GM12878 (cell line): Measurements from ENCODE around the gene MRPL34. TPM values are rescaled to one million over a fixed set of nuclear protein-coding genes. Genes with fewer than 3 reads are reported as not detected.

Source experiments
- ATAC-seq: fragments of 200-7000 bp; cut with Tn5 transposase; 3 replicates; pipeline ENCODE4 v1.9.1; 2020; ENCODE audit warnings: mild to moderate bottlenecking, moderate library complexity
- BruUV-seq: library from RNA; stranded (reverse); fragments of 400-500 nt; replicated peaks from 2 replicates; lab custom pipeline; 2021; lab: Mats Ljungman, UMichigan
- CTCF ChIA-PET: fragments of 300-600 bp; sonication (Branson Sonifier 250); formaldehyde crosslinking; extraction: SDS; loops from one replicate; lab custom pipeline; 2021; ENCODE audit warnings: inconsistent platforms; lab: Yijun Ruan, JAX
- POLR2A ChIA-PET: fragments of 350-600 bp; formaldehyde crosslinking; extraction: SDS; loops from one replicate; lab custom pipeline; 2021; ENCODE audit warnings: inconsistent platforms; lab: Charles Lee
- RAD21 ChIA-PET: fragments of 300-600 bp; sonication (Branson Sonifier 250); formaldehyde crosslinking; loops from one replicate; lab custom pipeline; 2023; ENCODE audit warnings: antibody characterized with exemption; ENCODE audit not compliant: unreplicated experiment; lab: Charles Lee
- SMC1A ChIA-PET: fragments of 300-600 bp; sonication (Branson Sonifier 250); formaldehyde crosslinking; loops from one replicate; lab custom pipeline; 2023; ENCODE audit not compliant: unreplicated experiment, uncharacterized antibody; lab: Charles Lee
- DNase-seq: peaks from one replicate; pipeline ENCODE4 v3.0.0-alpha.2; 2011; ENCODE audit warnings: low read depth, low spot score
- FAIRE-seq: peaks from 3 replicates; lab custom pipeline; 2011; peaks lifted over from hg19 to GRCh38; lab: Jason Lieb, UNC
- H2AFZ ChIP-seq: 2 replicates; pipeline ENCODE4 v1.6.0; 2011; ENCODE audit warnings: low read depth, low read length, control low read depth; ENCODE audit not compliant: control insufficient read depth
- H3K27ac ChIP-seq: 2 replicates; pipeline ENCODE4 v1.5.1; 2011; ENCODE audit warnings: control low read depth; ENCODE audit not compliant: control insufficient read depth, insufficient read depth
- H3K27me3 ChIP-seq, 2 experiments: replicated peaks in 1 of 2; 2 replicates each; pipeline versions ENCODE4 v1.6.0 to v1.6.1; 2011; ENCODE audit warnings: low read length in 1 of 2; ENCODE audit not compliant: control insufficient read depth in 2 of 2, insufficient read depth in 2 of 2
- H3K36me3 ChIP-seq, 2 experiments: 2 replicates each; pipeline ENCODE4 v1.5.1; 2011; ENCODE audit warnings: low read length in 1 of 2; ENCODE audit not compliant: control insufficient read depth in 2 of 2, insufficient read depth in 2 of 2
- H3K4me1 ChIP-seq: 2 replicates; pipeline ENCODE4 v1.6.1; 2011; ENCODE audit warnings: mild to moderate bottlenecking, low read length, moderate library complexity, mixed read lengths; ENCODE audit not compliant: control insufficient read depth, insufficient read depth
- H3K4me2 ChIP-seq: 2 replicates; pipeline ENCODE4 v1.6.0; 2011; ENCODE audit warnings: control low read depth; ENCODE audit not compliant: control insufficient read depth, insufficient read depth
- H3K4me3 ChIP-seq: fragments of 200-600 bp; sonication (generic); 2 replicates; pipeline ENCODE4 v1.5.1; 2016
- H3K79me2 ChIP-seq: 2 replicates; pipeline ENCODE4 v1.6.0; 2011; ENCODE audit warnings: low read length; ENCODE audit not compliant: control insufficient read depth, insufficient read depth
- H3K9ac ChIP-seq: 2 replicates; pipeline ENCODE4 v1.8.0; 2011; ENCODE audit warnings: low read length, control low read depth, mixed read lengths; ENCODE audit not compliant: control insufficient read depth, insufficient read depth
- H3K9me3 ChIP-seq: replicated peaks from 3 replicates; pipeline ENCODE4 v1.5.1; 2011; ENCODE audit warnings: mild to moderate bottlenecking, low read length; ENCODE audit not compliant: control insufficient read depth, insufficient read depth
- H4K20me1 ChIP-seq: 2 replicates; pipeline ENCODE4 v1.6.0; 2011; ENCODE audit not compliant: control insufficient read depth, insufficient read depth
- ATF7 ChIP-seq: fragments of 450-650 bp; IDR thresholded peaks from 2 replicates; pipeline ENCODE4 v1.6.1; 2016; ENCODE audit warnings: low read depth, mild to moderate bottlenecking
- BCLAF1 ChIP-seq: fragments of 450-650 bp; IDR thresholded peaks from 2 replicates; pipeline ENCODE4 v1.6.1; 2017; ENCODE audit warnings: antibody characterized with exemption, mild to moderate bottlenecking, moderate library complexity
- EGR1 ChIP-seq, 2 experiments: IDR thresholded peaks; 1 replicate in 1 of 2; 2 replicates in 1 of 2; pipeline ENCODE4 v1.6.1; 2011 to 2012; ENCODE audit warnings: low read depth in 2 of 2, low read length in 2 of 2, borderline replicate concordance in 1 of 2, mild to moderate bottlenecking in 1 of 2, moderate library complexity in 1 of 2
- IKZF1 ChIP-seq: fragments of 450-650 bp; conservative IDR thresholded peaks from 2 replicates; pipeline ENCODE4 v1.6.1; 2017; ENCODE audit warnings: antibody characterized with exemption, mild to moderate bottlenecking
- JUNB ChIP-seq: IDR thresholded peaks from 2 replicates; pipeline ENCODE4 v1.6.1; 2016; ENCODE audit warnings: antibody characterized with exemption, mild to moderate bottlenecking
- LARP7 ChIP-seq: fragments of 450-650 bp; IDR thresholded peaks from 2 replicates; pipeline ENCODE4 v1.6.1; 2017; ENCODE audit warnings: mild to moderate bottlenecking
- RELA ChIP-seq: fragments of 450-650 bp; IDR thresholded peaks from 2 replicates; pipeline ENCODE4 v1.8.0; 2014; ENCODE audit warnings: borderline replicate concordance; ENCODE audit not compliant: partially characterized antibody
- REST ChIP-seq: IDR thresholded peaks from 2 replicates; pipeline ENCODE4 v1.6.1; 2012; ENCODE audit warnings: mild to moderate bottlenecking, low read depth, low read length
- SRF ChIP-seq, 2 experiments: IDR thresholded peaks; 2 replicates each; pipeline ENCODE4 v1.6.1; 2011; ENCODE audit warnings: low read depth in 2 of 2, low read length in 2 of 2, mild to moderate bottlenecking in 1 of 2, moderate library complexity in 1 of 2
- WGBS: methylation state at CpG from one replicate; pipeline ENCODE4 v1.1.6; 2016; ENCODE audit warnings: low lambda C conversion rate; ENCODE audit not compliant: insufficient replicate concordance, insufficient coverage; ENCODE audit errors: missing lambda C conversion rate; 5-methylcytosine and 5-hydroxymethylcytosine counted together
- in situ Hi-C: fragments of 300-500 bp; cut with MboI; formaldehyde crosslinking; loops from 9 replicates; pipeline ENCODE4 v1.14.3; 2018; ENCODE audit warnings: mixed read lengths
- intact Hi-C: fragments of 100-400 bp; cut with micrococcal nuclease; formaldehyde crosslinking; loops from one replicate; pipeline ENCODE4 v1.14.2; 2022; ENCODE audit not compliant: unreplicated experiment
- polyA plus RNA-seq, 11 experiments: library from polyadenylated mRNA; depleted of rRNA in 4 of 11; unstranded in 6 of 11; stranded (reverse) in 5 of 11; fragments of >200 nt; fragmentation: Nextera tagmentation in 4 of 11; fragmentation: Illumina TruSeq in 1 of 11; extraction: Ambion mirVana in 4 of 11; extraction: Trizol in 1 of 11; gene quantifications; 1 replicate in 1 of 11; 2 replicates in 10 of 11; pipeline versions ENCODE4 v1.2.1 to v1.2.3, GENCODE V29; 2011 to 2016; ENCODE audit warnings: inconsistent platforms in 2 of 11, missing spikeins in 2 of 11, low read depth in 1 of 11
- total RNA-seq, 4 experiments: library from RNA; depleted of rRNA in 3 of 4; stranded (reverse); fragments of >200 nt in 3 of 4; fragmentation: Illumina TruSeq in 1 of 4; extraction: Trizol in 1 of 4; gene quantifications; 2 replicates each; pipeline versions ENCODE4 v1.2.1 to v1.2.3, GENCODE V29; 2013 to 2021

The MRPL34 gene
- total and polyA plus RNA-seq, 10 of the 15 experiments (the other 5 are each of a cell fraction or from before 2014, with no cell fraction given) = 8.6 to 198 (median 78.6) TPM

- Histone ChIP-seq H3K27me3 (no peaks in the 10 kb centered on the region), H4K20me1 (no peaks in the 10 kb centered on the region), H3K4me3 (no peak overlapping the region), H3K36me3 (peaks cover 5 to 12% of the 10 kb centered on the region in 2 experiments; a peak in 3 of 4 replicates), H3K4me1 (no peaks in the 10 kb centered on the region), H3K4me2 (peak overlapping the region; percentile 48; the same call in 1 of the 2 replicates), H3K9me3 (no peaks in the 10 kb centered on the region), H2AFZ (no peak overlapping the region), H3K79me2 (no peaks in the 10 kb centered on the region)
- WGBS = 21% methylated on average over 25 of the region's 56 CpGs
- in situ Hi-C loops (no loop called here), intact Hi-C loops (no loop called here)
- CTCF ChIA-PET = interaction anchor here (0.6 to 0.9 kb wide), 2 partner anchors 18 to 473 kb away, joined by 3 to 4 read pairs; partner anchors contain the start of gene MRPL34
- POLR2A ChIA-PET = interaction anchor here (1.8 kb wide), 1 partner anchor 18 kb away, joined by 8 read pairs; the partner anchor contains the start of gene MRPL34
- DNase-seq = no peak
- no TSS peak for BruUV-seq
- FAIRE-seq = no peak
- TF ChIP-seq ATF7 (no peak), EGR1 (IDR thresholded peaks at IDR 0.05; ENCODE audit: borderline replicate concordance in 1 of 2, low read depth in 2 of 2, low read length in 2 of 2) (peak in 1 of 2 experiments; percentile 32; a peak in 1 of 3 replicates)
- TF ChIP-seq, all 136 proteins: peak for 1
- ATAC-seq = peak; percentile 11; the same call in 2 of the 3 replicates
- Histone ChIP-seq H3K9ac (no peak overlapping the region), H3K27ac (no peak overlapping the region)
- SMC1A ChIA-PET = no interaction called here
- RAD21 ChIA-PET = no interaction called here
Measured at GRCh38 chr19:17323300-17323963, 17.8 kb downstream of the MRPL34 start.

GRCh38 chr19:17323964-17324332 lies 18.3 kb downstream of the MRPL34 start:
- H3K79me2 ChIP-seq = no peaks in the 10 kb centered on the region
- ChIA-PET SMC1A (no interaction called here), POLR2A (interaction anchor here (1.8 kb wide), 1 partner anchor 19 kb away, joined by 8 read pairs; the partner anchor contains the start of gene MRPL34), CTCF (interaction anchor here (0.9 kb wide), 1 partner anchor 19 kb away, joined by 4 read pairs; the partner anchor contains the start of gene MRPL34), RAD21 (interaction anchor here (1.4 kb wide), 1 partner anchor 15 kb away, joined by 3 read pairs; the partner anchor contains the start of gene DDA1)
- H2AFZ ChIP-seq = no peak overlapping the region
- no peaks in the 10 kb centered on the region; a peak in 1 of 4 replicates for H3K27me3 ChIP-seq
- intact Hi-C loops (no loop called here), in situ Hi-C loops (no loop called here)
- H3K36me3 ChIP-seq = peaks cover 5 to 11% of the 10 kb centered on the region in 2 experiments; a peak in 3 of 4 replicates
- ATAC-seq (peak; percentile 72), FAIRE-seq (no peak), DNase-seq (no peak)
- BruUV-seq = no TSS peak
- H3K9ac ChIP-seq = no peak overlapping the region
- H3K4me1 ChIP-seq = no peaks in the 10 kb centered on the region
- H3K4me2 ChIP-seq = peak overlapping the region; percentile 48; the same call in 1 of the 2 replicates
- no peaks in the 10 kb centered on the region for H3K9me3 ChIP-seq
- no peak overlapping the region for H3K27ac ChIP-seq
- 2% methylated on average over 6 of the region's 7 CpGs for WGBS
- no peaks in the 10 kb centered on the region for H4K20me1 ChIP-seq
- no peak overlapping the region for H3K4me3 ChIP-seq
- TF ChIP-seq REST = no peak
- TF ChIP-seq BCLAF1 = no peak
- no peak for TF ChIP-seq SRF (IDR thresholded peaks at IDR 0.05; ENCODE audit: low read depth in 2 of 2, low read length in 2 of 2)
- TF ChIP-seq IKZF1 = peak; percentile 21; the same call in 1 of the 2 replicates
- no peak for TF ChIP-seq LARP7
- no peak for TF ChIP-seq JUNB
- no peak for TF ChIP-seq RELA
